Endothelial cell of umbilical vein (primary cell): ENCODE results near the gene PGF. TPM values are rescaled to one million over a fixed set of nuclear protein-coding genes. Genes with fewer than 3 reads are reported as not detected.

Experiments used
- BruUV-seq: library from RNA; stranded (reverse); fragments of 400-500 nt; replicated peaks from 2 replicates; lab custom pipeline; 2021; lab: Mats Ljungman, UMichigan
- CTCF ChIA-PET: fragments of 300-600, 350-600 bp; sonication (Branson Sonifier 250); formaldehyde crosslinking; loops from one replicate; lab custom pipeline; 2021; ENCODE audit warnings: antibody characterized with exemption, inconsistent platforms; lab: Charles Lee
- POLR2A ChIA-PET: fragments of 300-600, 350-600 bp; sonication (Branson Sonifier 250); formaldehyde crosslinking; loops from one replicate; lab custom pipeline; 2021; ENCODE audit warnings: antibody characterized with exemption, inconsistent platforms; lab: Charles Lee
- DNase-seq: peaks from one replicate; pipeline ENCODE4 v3.0.0-alpha.2; 2011; ENCODE audit warnings: low read depth, low spot score
- FAIRE-seq: peaks from 2 replicates; lab custom pipeline; 2011; peaks lifted over from hg19 to GRCh38; lab: Jason Lieb, UNC
- H2AFZ ChIP-seq: 2 replicates; pipeline ENCODE4 v1.6.0; 2012; ENCODE audit warnings: low read depth, low read length, control low read depth, inconsistent platforms
- H3K27ac ChIP-seq: 2 replicates; pipeline ENCODE4 v1.5.1; 2011; ENCODE audit warnings: low read depth, mild to moderate bottlenecking, control low read depth, low read length, moderate library complexity; ENCODE audit not compliant: insufficient read depth
- H3K27me3 ChIP-seq, 2 experiments: 2 replicates each; pipeline versions ENCODE4 v1.6.0 to v1.6.1; 2011; ENCODE audit warnings: low read length in 2 of 2, mixed read lengths in 1 of 2; ENCODE audit not compliant: control insufficient read depth in 2 of 2, insufficient read depth in 2 of 2
- H3K36me3 ChIP-seq, 2 experiments: 2 replicates in 1 of 2; 3 replicates in 1 of 2; pipeline ENCODE4 v1.5.1; 2011; ENCODE audit warnings: low read length in 2 of 2, mild to moderate bottlenecking in 1 of 2, moderate library complexity in 1 of 2; ENCODE audit not compliant: control insufficient read depth in 2 of 2, insufficient read depth in 2 of 2; ENCODE audit errors: extremely low read depth in 1 of 2
- H3K4me1 ChIP-seq: 3 replicates; pipeline ENCODE4 v1.5.1; 2011; ENCODE audit warnings: mild to moderate bottlenecking, low read length; ENCODE audit not compliant: control insufficient read depth, insufficient read depth; ENCODE audit errors: extremely low read depth
- H3K4me2 ChIP-seq: 2 replicates; pipeline ENCODE4 v1.6.1; 2011; ENCODE audit warnings: low read length, control low read depth, mixed read lengths; ENCODE audit not compliant: insufficient read depth
- H3K4me3 ChIP-seq, 3 experiments: fragments of 200-600 bp in 1 of 3; sonication (generic), shearing (Covaris generic) in 1 of 3; replicated peaks in 1 of 3; 2 replicates each; pipeline ENCODE4 v1.5.1; 2011 to 2016; ENCODE audit warnings: control low read depth in 3 of 3, low read length in 3 of 3, mild to moderate bottlenecking in 2 of 3, inconsistent platforms in 1 of 3, low read depth in 1 of 3, moderate library complexity in 1 of 3; ENCODE audit not compliant: insufficient read depth in 1 of 3
- H3K79me2 ChIP-seq: 2 replicates; pipeline ENCODE4 v1.6.0; 2012; ENCODE audit warnings: low read length, inconsistent platforms; ENCODE audit not compliant: control insufficient read depth, insufficient read depth
- H3K9ac ChIP-seq: replicated peaks from 2 replicates; pipeline ENCODE3; 2011; ENCODE audit warnings: low read length, control low read depth; ENCODE audit not compliant: insufficient read depth; ENCODE audit errors: extremely low read depth
- H3K9me1 ChIP-seq: replicated peaks from 3 replicates; pipeline ENCODE4 v1.6.0; 2011; ENCODE audit warnings: mild to moderate bottlenecking, low read length; ENCODE audit not compliant: control insufficient read depth, insufficient read depth; ENCODE audit errors: extremely low read depth
- H3K9me3 ChIP-seq: replicated peaks from 2 replicates; pipeline ENCODE4 v1.5.1; 2012; ENCODE audit warnings: low read length, inconsistent platforms; ENCODE audit not compliant: control insufficient read depth, insufficient read depth
- H4K20me1 ChIP-seq: replicated peaks from 2 replicates; pipeline ENCODE3; 2011; ENCODE audit warnings: mild to moderate bottlenecking, low read length; ENCODE audit not compliant: control insufficient read depth, insufficient read depth; ENCODE audit errors: extremely low read depth
- EZH2 ChIP-seq: IDR thresholded peaks from 2 replicates; pipeline ENCODE4 v1.6.1; 2012; ENCODE audit warnings: borderline replicate concordance, low read depth, mild to moderate bottlenecking, moderate library complexity, low read length, inconsistent platforms; ENCODE audit not compliant: severe bottlenecking
- FOS ChIP-seq: IDR thresholded peaks from 2 replicates; pipeline ENCODE4 v1.6.1; 2011; ENCODE audit warnings: mild to moderate bottlenecking, low read length, moderate library complexity, borderline replicate concordance; ENCODE audit not compliant: insufficient read depth
- GATA2 ChIP-seq: IDR thresholded peaks from 2 replicates; pipeline ENCODE4 v1.7.0; 2011; ENCODE audit warnings: low read depth, mild to moderate bottlenecking, moderate library complexity, mixed read lengths, low read length; ENCODE audit not compliant: insufficient read length, insufficient read depth
- JUN ChIP-seq: IDR thresholded peaks from 2 replicates; pipeline ENCODE4 v1.6.1; 2011; ENCODE audit warnings: borderline replicate concordance, low read depth; ENCODE audit not compliant: insufficient read length, insufficient read depth
- MYC ChIP-seq: IDR thresholded peaks from one replicate; pipeline ENCODE4 v1.6.1; 2011; ENCODE audit warnings: mild to moderate bottlenecking, low read depth, low read length
- POLR2A ChIP-seq: IDR thresholded peaks from 2 replicates; pipeline ENCODE4 v1.6.1; 2012; ENCODE audit warnings: low read depth, mild to moderate bottlenecking, control low read depth, low read length
- POLR2AphosphoS5 ChIP-seq: IDR thresholded peaks from 2 replicates; pipeline ENCODE4 v1.6.1; 2012; ENCODE audit warnings: low read depth, mild to moderate bottlenecking, control low read depth, low read length, moderate library complexity; ENCODE audit not compliant: insufficient read depth
- dilution Hi-C: fragments of 300-500 bp; cut with MboI; formaldehyde crosslinking; loops from one replicate; pipeline ENCODE4 v1.15.0; 2019; ENCODE audit warnings: low sequenced_read_pairs; ENCODE audit not compliant: extremely low pct_ligation_motif_present
- intact Hi-C: fragments of 100-400 bp; cut with micrococcal nuclease; formaldehyde crosslinking; loops from one replicate; pipeline ENCODE4 v1.10.0; 2022
- polyA plus RNA-seq, 4 experiments: library from polyadenylated mRNA; depleted of rRNA in 3 of 4; stranded (reverse) in 3 of 4; unstranded in 1 of 4; fragments of >200 nt; gene quantifications; 2 replicates each; pipeline versions ENCODE4 v1.2.1 to v1.2.3, GENCODE V29; 2011 to 2012; ENCODE audit warnings: missing spikeins in 1 of 4
- total RNA-seq: library from RNA; stranded (reverse); gene quantifications from 2 replicates; pipeline ENCODE4 v1.2.3, GENCODE V29; 2021
- TF ChIP-seq, protein P1 (sequence below): IDR thresholded peaks from 2 replicates; pipeline ENCODE4 v1.6.1; 2011; ENCODE audit not compliant: insufficient read depth, insufficient read length
- TF ChIP-seq, protein P2 (sequence below), 2 donors: IDR thresholded peaks; 1 replicate in 1 of 2; 2 replicates in 1 of 2; pipeline ENCODE4 v1.5.1; 2011; ENCODE audit warnings: low read length in 2 of 2, mild to moderate bottlenecking in 2 of 2, moderate library complexity in 2 of 2, control low read depth in 1 of 2, inconsistent platforms in 1 of 2, low read depth in 1 of 2; ENCODE audit not compliant: insufficient read depth in 1 of 2; ENCODE audit errors: extremely low read depth in 1 of 2

PGF gene
- total and polyA plus RNA-seq, 2 donors (not counting 3 experiments of a cell fraction or from before 2014, with no cell fraction given): 89.0 to 206 TPM

DNA sequence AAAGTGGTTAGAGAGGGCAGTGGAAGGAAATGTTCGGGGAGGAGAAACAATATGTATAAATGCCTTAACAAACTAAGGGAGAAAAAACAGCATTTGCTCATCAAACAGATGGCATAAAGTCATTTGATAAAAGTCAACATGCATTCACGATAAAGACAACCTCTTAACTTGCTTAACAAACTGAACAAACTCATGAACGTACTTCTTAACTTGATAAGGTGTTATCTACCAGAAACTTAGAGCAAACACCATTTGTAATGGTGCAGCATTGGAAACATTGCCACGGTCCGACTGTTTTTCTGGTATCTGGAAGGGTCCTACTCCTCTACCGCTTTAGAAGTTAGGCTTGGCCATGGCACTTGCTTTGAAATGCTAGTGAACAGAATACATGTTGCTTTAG is 28.2 kb downstream of the PGF start:
- no peaks in the 10 kb centered on the region for H4K20me1 ChIP-seq
- H3K36me3 ChIP-seq: no peaks in the 10 kb centered on the region
- no peaks in the 10 kb centered on the region for H3K9me1 ChIP-seq
- dilution Hi-C loops: no loop called here
- no peak for DNase-seq
- POLR2A ChIA-PET: no interaction called here
- CTCF ChIA-PET: no interaction called here
- no peaks in the 10 kb centered on the region for H3K9me3 ChIP-seq
- H3K4me2 ChIP-seq: no peak overlapping the region
- FAIRE-seq: no peak
- intact Hi-C loops: no loop called here
- no peak overlapping the region for H3K9ac ChIP-seq
- no peaks in the 10 kb centered on the region for H3K27me3 ChIP-seq
- no peak for TF ChIP-seq MYC
- no peak for TF ChIP-seq POLR2A
- TF ChIP-seq POLR2AphosphoS5: no peak
- no peak for TF ChIP-seq JUN
- no peak overlapping the region for H3K4me3 ChIP-seq
- no peak overlapping the region for H3K27ac ChIP-seq
- H3K4me1 ChIP-seq: peaks cover 5% of the 10 kb centered on the region
- H2AFZ ChIP-seq: no peak overlapping the region
- no peaks in the 10 kb centered on the region for H3K79me2 ChIP-seq
- no TSS peak for BruUV-seq

DNA sequence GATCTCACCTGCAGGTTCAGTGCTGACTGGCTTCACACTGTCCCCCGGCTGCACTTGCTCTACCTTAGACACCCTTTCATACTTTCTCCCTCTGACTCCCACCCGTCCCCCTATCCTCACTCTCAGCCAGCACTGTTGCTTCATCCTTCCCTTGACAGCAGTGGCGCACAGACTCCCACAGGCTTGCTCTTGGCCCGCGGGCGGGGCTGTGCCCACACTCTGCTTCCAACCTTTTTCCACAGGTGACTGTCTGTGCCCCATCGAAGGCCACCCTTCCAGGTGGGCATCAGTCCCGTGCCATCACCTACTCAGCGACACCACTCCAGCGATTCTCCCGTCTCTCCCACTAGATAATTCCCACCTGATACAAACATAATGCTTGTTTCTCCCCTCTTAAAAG is 31.3 kb downstream of the PGF start:
- intact Hi-C loops: no loop called here
- FAIRE-seq: no peak
- dilution Hi-C loops: no loop called here
- Histone ChIP-seq H2AFZ (no peak overlapping the region), H4K20me1 (no peaks in the 10 kb centered on the region), H3K9ac (no peak overlapping the region), H3K4me2 (no peak overlapping the region), H3K9me3 (no peaks in the 10 kb centered on the region), H3K27ac (no peak overlapping the region), H3K27me3 (no peaks in the 10 kb centered on the region), H3K79me2 (no peaks in the 10 kb centered on the region), H3K4me3 (no peak overlapping the region), H3K4me1 (peaks cover 5% of the 10 kb centered on the region), H3K9me1 (no peaks in the 10 kb centered on the region), H3K36me3 (no peaks in the 10 kb centered on the region)
- TF ChIP-seq MYC (no peak), FOS (no peak), GATA2 (no peak), JUN (no peak), POLR2A (no peak), EZH2 (no peak), POLR2AphosphoS5 (no peak)
- TF ChIP-seq, protein P1, sequence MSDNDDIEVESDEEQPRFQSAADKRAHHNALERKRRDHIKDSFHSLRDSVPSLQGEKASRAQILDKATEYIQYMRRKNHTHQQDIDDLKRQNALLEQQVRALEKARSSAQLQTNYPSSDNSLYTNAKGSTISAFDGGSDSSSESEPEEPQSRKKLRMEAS: no peak
- TF ChIP-seq, protein P2, sequence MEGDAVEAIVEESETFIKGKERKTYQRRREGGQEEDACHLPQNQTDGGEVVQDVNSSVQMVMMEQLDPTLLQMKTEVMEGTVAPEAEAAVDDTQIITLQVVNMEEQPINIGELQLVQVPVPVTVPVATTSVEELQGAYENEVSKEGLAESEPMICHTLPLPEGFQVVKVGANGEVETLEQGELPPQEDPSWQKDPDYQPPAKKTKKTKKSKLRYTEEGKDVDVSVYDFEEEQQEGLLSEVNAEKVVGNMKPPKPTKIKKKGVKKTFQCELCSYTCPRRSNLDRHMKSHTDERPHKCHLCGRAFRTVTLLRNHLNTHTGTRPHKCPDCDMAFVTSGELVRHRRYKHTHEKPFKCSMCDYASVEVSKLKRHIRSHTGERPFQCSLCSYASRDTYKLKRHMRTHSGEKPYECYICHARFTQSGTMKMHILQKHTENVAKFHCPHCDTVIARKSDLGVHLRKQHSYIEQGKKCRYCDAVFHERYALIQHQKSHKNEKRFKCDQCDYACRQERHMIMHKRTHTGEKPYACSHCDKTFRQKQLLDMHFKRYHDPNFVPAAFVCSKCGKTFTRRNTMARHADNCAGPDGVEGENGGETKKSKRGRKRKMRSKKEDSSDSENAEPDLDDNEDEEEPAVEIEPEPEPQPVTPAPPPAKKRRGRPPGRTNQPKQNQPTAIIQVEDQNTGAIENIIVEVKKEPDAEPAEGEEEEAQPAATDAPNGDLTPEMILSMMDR (IDR thresholded peaks at IDR 0.05; ENCODE audit: extremely low read depth in 1 of 2, insufficient read depth in 1 of 2, low read depth in 1 of 2, low read length in 2 of 2): no peak
- no TSS peak for BruUV-seq
- ChIA-PET CTCF (interaction anchor here (1.1 to 4.5 kb wide), 5 partner anchors 8 to 165 kb away, joined by 3 to 38 read pairs (median 18); no protein-coding TSS in a partner anchor), POLR2A (no interaction called here)
- DNase-seq: no peak
